Stomach (tissue), 4 donors: ENCODE measurements around the gene OBSCN.

Source experiments
- CTCF ChIP-seq, 7 experiments: fragments of 450-650 bp in 4 of 7; fragments of 200-600 bp in 3 of 7; sonication (generic) in 3 of 7; IDR thresholded peaks; one replicate each; pipeline ENCODE4 v1.5.1; 2016 to 2019; ENCODE audit warnings: antibody characterized with exemption in 7 of 7, control low read depth in 2 of 7, mild to moderate bottlenecking in 1 of 7
- EP300 ChIP-seq: sonication (generic); formaldehyde crosslinking; IDR thresholded peaks from one replicate; pipeline ENCODE4 v1.6.1; 2017; ENCODE audit warnings: antibody characterized with exemption
- POLR2A ChIP-seq, 4 donors: fragments of 450-650 bp; IDR thresholded peaks; one replicate each; pipeline ENCODE4 v1.6.1; 2016; ENCODE audit warnings: antibody characterized with exemption in 4 of 4, control low read depth in 2 of 4, mild to moderate bottlenecking in 1 of 4, moderate library complexity in 1 of 4
- POLR2AphosphoS5 ChIP-seq, 3 donors: sonication (generic); formaldehyde crosslinking; IDR thresholded peaks; one replicate each; pipeline ENCODE4 v1.6.1; 2016; ENCODE audit warnings: antibody characterized with exemption in 3 of 3

- TF ChIP-seq CTCF (IDR thresholded peaks at IDR 0.05) (no peak), POLR2A (IDR thresholded peaks at IDR 0.05) (no peak), POLR2AphosphoS5 (IDR thresholded peaks at IDR 0.05) (no peak), EP300 (no peak)
Observed at GRCh38 chr1:228212415-228212965, 4.6 kb downstream of the OBSCN start.
